SIG-M5 (cell line): ENCODE data around the gene SPATA2.

Experiments used
- DNase-seq: peaks from one replicate; lab custom pipeline; 2025; lab: John Stamatoyannopoulos, UW

The SPATA2 gene

GRCh38 chr20:49935746-49936152 is 20.4 kb upstream of the SPATA2 start:
- DNase-seq, result no peak

DNA sequence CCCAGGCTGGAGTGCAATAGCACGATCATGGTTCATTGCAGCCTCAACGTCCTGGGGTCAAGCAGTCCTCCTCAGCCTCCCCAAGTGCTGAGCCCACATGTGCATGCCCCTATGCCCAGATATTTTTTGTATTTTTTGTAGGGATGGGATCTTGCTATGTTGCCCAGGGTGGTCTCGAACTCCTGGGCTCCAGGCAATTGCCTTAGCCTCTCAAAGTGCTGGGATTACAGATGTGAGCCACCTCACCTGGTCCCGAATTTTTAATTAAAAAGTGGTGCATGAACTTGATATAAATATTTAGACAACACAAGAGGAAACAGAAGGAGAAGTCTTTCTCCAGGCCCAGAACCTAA is 13.8 kb upstream of the SPATA2 start:
- DNase-seq, result no peak

GRCh38 chr20:49928411-49929141 is 13.2 kb upstream of the SPATA2 start:
- DNase-seq, result peak; percentile 19

DNA sequence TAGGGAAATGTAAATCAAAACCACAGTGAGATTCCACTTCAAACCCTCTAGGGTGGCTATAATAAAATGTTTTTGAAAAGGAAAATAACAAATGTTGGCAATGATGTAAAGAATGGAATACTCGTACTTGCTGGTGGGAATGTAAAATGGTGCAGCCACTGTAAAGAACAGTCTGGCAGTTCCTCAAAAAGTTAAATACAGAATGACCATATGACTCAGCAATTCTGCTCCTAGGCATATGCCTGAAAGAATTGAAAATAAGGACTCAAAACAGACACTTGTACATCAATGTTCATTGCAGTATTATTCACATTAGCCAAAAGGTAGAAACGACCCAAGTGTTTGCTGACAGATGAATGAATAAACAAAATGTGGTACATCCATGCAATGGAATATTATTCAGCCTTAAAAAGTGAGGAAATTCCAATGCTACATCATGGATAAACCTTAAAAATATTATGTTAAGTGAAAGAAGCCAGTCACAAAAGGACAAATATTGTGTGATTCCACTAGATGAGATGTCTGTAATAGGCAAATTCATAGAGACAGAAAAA is 10.6 kb upstream of the SPATA2 start:
- no peak for DNase-seq

DNA sequence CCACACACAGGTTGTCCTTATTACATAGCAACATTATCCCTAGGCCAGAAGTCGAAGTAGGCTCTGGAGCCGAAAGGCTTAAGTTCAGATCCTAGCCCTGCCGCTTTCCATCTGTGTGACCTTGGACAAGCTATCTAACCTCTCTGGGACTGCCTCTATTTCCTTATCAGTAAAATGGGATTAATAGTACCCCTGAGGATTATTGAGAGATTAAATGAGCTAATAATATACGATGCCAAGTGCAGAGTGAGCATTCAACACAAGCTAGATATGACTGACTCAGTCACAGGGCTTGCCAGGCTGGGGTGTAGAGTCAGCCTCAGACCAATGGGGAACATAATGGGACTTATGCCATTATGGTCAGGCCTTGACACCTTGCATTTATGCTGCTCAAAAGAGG is 8.9 kb upstream of the SPATA2 start:
- no peak for DNase-seq

- no peak for DNase-seq
These were observed 4.1 kb upstream of the SPATA2 start for GRCh38 chr20:49919461-49919860.

DNA sequence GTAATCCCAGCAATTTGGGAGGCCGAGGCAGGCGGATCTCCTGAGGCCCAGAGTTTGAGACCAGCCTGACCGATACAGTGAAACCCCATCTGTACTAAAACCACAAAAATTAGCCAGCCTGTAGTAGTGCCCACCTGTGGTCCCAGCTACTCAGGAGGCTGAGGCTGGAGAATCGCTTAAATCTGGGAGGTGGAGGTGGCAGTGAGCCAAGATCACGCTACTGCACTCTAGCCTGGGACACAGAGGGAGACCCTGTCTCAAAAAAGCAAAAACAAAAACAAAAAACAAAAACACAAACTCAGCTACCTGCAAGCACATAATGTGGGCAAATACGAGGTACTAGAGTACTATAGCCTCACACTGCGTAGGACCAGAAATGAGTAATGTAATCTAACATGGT is 3.7 kb upstream of the SPATA2 start:
- no peak for DNase-seq

DNA sequence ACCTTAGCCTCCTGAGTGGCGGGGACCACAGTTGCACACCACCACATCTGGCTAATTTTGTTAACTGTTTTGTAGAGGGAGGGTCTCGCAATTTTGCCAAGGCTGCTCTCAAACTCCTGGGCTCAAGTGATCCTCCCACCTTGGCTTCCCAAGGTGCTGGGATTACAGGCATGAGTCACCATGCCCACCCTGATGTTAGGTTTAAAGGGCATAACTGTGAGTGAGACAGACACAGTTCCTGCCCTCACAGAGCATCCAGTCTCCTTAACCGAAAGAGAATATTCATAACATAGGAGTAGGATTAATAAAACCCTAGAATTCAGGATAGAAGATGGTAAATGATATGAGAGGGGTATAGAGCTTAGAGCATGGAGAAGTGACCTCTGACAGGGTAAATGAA is 3.1 kb upstream of the SPATA2 start:
- DNase-seq, result no peak

DNA sequence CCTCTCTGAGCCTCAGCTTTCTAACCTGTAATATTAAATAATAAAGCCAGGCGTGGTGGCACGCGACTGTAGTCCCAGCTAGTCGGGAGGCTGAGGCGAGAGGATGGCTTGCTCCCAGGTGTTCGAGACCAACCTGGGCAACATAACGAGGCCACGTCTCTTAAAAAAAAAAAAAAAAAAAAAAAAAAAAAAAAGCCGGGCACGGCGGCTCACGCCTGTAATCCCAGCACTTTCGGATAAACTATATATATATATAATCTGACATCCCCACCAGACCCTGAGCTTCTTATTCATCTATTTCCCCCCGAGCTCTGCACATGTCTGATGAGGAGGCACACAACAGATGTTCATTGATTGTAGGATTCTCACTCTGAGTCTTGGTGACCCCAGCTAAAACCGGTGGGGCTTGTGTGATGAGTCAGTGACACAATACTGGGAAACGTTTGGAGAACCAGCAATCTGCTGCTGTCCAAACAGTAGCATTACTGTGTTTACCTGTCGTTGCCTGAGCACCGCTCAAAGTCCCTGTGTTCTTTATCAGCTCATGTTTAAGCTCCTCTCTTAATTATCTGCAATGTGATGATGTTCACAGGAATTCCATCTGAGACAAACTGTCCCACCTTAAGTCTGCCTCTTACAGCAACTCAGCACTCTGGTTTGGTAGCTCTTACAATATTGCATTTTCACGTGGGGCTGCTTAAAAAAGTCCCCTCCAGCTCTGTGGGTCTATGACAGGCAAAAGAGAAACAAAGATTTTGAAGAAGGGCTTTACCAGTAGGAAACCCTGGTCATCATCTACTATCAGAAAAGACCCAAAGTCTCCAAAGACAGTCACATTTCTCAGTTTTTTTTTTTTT is 1.0 kb upstream of the SPATA2 start:
- no peak for DNase-seq

- DNase-seq, result no peak
These were observed 280 bp downstream of the SPATA2 start for GRCh38 chr20:49915118-49915379.

DNA sequence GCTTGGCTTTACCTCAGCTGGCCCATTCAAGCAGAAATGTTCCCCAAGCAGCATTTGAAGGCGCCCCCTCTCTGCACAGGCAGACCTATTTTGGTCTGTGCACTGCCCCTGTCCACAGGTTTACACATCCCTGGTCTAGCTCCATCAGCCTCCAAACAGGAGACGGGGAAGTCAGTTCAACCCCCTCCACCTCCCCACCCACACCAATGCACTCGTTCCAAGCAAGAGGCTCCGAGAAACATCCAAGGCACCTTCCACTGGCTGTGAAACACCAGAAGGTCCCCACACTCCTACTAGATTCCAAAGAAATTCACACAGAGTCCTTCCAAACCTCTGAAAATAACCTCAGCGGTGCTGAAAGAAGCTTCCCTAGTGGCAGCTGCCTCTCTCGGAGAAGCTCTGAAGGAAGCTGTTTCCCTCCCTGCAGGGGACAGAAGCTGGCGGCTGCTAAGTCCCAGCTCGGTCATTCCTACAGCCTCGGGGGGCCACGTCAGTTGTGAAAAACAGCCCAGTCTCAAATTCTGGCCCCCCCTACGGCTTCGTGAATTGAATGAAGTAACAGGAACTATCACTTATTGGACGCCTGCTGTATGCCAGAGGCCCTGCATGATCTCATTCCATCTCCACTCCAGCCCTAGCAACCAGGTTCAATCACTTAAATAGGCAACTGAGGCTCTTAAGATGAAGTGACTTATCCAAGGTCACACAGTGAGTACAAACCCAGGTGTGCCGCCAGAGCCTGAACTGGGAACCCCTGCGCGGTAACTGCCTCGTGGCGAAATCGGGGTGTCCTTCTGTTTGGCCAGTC is 815 bp downstream of the SPATA2 start:
- DNase-seq, result no peak

DNA sequence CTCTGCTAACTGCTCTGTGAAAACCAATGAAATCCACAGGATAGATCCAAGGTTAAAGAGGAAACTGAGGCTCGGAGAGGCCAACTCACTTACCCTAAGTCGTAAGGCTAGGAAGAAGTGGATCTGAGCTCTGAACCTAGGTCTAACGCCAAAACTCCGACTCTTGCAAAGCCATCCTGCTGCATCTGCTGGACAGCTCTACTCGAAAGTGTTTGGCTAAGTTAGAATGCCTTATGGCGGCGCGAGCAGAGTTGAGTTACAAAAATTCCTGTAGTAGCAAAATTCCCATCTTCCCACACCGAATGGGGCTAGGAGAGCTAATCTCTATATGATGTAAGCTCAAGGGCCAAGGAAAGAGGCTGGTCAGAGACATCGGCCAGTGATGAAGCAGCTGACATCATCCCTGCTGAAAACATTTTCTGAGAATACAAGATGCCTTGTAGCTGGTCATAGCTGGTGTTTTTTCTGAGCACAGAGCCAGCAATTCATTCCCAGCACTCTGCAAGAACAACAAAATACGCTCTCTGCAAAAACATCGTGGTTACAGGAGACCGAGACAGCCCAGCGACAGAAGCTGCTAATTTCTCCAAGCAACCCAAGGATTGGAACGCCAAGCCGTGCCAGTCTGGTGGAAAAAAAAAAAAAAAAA is 1.8 kb downstream of the SPATA2 start:
- no peak for DNase-seq

GRCh38 chr20:49910340-49910706 is 5.0 kb downstream of the SPATA2 start:
- no peak for DNase-seq

DNA sequence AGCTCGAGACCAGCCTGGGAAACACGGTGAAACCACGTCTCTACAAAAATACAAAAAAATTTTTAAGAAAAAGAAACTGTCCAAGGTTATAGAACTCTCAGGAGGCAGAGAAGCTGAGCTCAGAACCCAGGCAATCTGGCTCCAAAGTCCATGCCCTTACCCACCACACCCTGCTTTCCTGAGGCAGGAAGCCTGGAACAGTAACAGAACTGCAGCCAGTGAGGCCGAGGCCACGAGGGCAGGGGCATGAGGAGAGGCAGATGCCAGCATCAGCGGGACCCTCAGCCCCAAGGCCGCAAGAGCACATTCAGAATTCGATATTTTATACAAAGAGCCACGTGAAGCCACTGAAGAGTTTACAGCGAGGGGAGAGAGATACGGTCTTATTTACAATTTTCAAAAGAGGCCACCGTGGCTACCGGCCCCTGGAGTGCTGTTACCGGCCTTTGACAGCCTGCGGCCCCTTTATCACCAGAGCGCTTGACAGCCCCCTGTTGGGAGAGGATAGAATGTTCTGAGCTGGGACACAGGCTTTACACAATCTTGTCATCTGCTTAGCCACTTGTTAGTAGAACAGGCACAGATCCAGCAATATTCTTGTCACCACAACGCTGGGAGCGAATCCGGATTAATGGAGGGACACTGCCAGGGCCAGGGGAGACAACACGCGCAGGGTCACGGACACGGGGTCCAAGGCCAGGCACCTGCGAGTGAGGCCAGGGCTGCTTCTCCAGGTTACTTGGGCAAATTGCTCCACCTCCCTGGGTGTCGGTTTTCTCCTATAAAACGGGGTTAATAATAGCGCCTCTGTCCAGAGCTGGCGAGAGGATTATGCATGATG is 5.6 kb downstream of the SPATA2 start:
- DNase-seq, result no peak

GRCh38 chr20:49908258-49908565 is 7.1 kb downstream of the SPATA2 start:
- no peak for DNase-seq

- no peak for DNase-seq
These were observed 7.7 kb downstream of the SPATA2 start for GRCh38 chr20:49907405-49908257.

- no peak for DNase-seq
These were observed 8.6 kb downstream of the SPATA2 start for GRCh38 chr20:49906615-49907154.

DNA sequence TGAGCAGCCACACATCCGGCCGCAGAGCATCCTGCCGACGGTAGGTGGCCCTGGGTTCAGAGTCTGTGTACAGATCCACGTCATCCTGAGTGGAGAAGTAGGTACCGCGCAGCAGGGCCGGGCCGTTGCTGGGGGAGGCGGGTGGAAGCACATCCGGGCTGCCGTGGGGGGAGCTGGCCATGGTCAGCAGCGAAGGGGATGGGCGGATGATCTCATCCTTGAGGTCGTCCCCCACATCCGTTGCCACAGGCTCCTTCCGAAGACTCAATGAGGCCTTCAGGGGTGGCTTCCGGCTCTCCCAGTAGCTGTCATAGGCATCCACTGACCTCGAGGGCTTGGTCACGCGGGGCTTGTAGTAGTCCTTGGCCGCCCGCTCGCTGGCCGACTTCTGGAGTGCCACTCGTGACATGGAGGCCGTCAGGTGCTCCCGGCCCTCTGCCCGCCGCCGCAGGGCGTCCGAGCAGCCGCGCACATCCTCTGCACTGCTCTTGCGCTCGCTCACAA is 9.2 kb downstream of the SPATA2 start:
- no peak for DNase-seq

DNA sequence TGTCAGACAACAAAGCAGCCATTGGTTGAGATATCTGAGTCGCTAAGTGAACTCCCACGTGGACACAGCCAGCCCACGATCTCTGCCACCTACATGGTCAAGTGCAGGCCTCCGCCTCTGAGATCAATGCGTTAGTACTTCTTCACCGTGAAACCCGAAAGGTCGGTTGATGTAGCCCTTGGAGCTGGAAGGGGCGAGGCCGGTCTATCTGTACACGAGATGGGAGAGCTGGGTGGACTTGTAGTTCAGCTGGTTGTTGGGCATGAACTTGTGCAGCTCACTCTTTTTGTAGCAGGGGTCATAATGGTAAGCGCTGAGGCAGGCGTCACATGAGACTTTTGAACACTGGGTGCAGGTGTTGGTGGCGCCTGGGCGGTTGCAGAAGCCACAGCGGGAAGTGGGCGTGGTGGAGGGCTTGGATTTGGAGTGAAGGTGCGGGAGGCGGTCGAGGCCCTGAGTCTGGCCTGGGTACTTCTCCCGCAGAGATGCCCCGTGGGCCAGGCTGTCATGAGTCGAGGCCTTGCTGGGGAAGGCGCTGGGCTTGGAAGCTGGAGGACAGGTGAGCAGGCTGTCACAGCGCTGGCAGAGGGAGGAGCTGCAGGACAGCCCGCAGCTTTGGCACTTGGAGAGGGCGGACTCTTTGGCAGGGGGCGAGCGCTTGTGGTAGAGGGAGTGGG is 9.8 kb downstream of the SPATA2 start:
- DNase-seq, result no peak
